ENCODE data around the gene MORF4L1. TPM values are rescaled to one million over a fixed set of nuclear protein-coding genes. Genes with fewer than 3 reads are reported as not detected.

Gene MORF4L1
- total and polyA plus RNA-seq, 10 of the 15 experiments (the other 5 are each of a cell fraction or from before 2014, with no cell fraction given) = 113 to 636 (median 229) TPM

GRCh38 chr15:78944669-78945407 is 72.1 kb downstream of the MORF4L1 start, which contains the start of gene CTSH (continued):
- peak; percentile 61 for TF ChIP-seq NBN (IDR thresholded peaks at IDR 0.05)
- TF ChIP-seq, protein P1, sequence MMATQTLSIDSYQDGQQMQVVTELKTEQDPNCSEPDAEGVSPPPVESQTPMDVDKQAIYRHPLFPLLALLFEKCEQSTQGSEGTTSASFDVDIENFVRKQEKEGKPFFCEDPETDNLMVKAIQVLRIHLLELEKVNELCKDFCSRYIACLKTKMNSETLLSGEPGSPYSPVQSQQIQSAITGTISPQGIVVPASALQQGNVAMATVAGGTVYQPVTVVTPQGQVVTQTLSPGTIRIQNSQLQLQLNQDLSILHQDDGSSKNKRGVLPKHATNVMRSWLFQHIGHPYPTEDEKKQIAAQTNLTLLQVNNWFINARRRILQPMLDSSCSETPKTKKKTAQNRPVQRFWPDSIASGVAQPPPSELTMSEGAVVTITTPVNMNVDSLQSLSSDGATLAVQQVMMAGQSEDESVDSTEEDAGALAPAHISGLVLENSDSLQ (IDR thresholded peaks at IDR 0.05) = no peak
- TF ChIP-seq POLR2A (IDR thresholded peaks at IDR 0.05; ENCODE audit: low read depth, low read length) = peak; percentile 91
- peak; percentile 70; the same call in 1 of the 2 replicates for TF ChIP-seq SMAD5 (IDR thresholded peaks at IDR 0.05; ENCODE audit: low read depth)
- TF ChIP-seq NFXL1 (IDR thresholded peaks at IDR 0.05; ENCODE audit: borderline replicate concordance) = no peak
- no peak for TF ChIP-seq YBX1 (IDR thresholded peaks at IDR 0.05)
- TF ChIP-seq BHLHE40 (IDR thresholded peaks at IDR 0.05; ENCODE audit: borderline replicate concordance in 1 of 2, low read depth in 2 of 2, low read length in 1 of 2) = peak; percentile 82 to 97; a peak in 3 of 4 replicates
- no peak for TF ChIP-seq MYB (IDR thresholded peaks at IDR 0.05; ENCODE audit: borderline replicate concordance, low read depth, low read length)
- no peak for TF ChIP-seq ZNF217 (IDR thresholded peaks at IDR 0.05)
- TF ChIP-seq, protein P2, sequence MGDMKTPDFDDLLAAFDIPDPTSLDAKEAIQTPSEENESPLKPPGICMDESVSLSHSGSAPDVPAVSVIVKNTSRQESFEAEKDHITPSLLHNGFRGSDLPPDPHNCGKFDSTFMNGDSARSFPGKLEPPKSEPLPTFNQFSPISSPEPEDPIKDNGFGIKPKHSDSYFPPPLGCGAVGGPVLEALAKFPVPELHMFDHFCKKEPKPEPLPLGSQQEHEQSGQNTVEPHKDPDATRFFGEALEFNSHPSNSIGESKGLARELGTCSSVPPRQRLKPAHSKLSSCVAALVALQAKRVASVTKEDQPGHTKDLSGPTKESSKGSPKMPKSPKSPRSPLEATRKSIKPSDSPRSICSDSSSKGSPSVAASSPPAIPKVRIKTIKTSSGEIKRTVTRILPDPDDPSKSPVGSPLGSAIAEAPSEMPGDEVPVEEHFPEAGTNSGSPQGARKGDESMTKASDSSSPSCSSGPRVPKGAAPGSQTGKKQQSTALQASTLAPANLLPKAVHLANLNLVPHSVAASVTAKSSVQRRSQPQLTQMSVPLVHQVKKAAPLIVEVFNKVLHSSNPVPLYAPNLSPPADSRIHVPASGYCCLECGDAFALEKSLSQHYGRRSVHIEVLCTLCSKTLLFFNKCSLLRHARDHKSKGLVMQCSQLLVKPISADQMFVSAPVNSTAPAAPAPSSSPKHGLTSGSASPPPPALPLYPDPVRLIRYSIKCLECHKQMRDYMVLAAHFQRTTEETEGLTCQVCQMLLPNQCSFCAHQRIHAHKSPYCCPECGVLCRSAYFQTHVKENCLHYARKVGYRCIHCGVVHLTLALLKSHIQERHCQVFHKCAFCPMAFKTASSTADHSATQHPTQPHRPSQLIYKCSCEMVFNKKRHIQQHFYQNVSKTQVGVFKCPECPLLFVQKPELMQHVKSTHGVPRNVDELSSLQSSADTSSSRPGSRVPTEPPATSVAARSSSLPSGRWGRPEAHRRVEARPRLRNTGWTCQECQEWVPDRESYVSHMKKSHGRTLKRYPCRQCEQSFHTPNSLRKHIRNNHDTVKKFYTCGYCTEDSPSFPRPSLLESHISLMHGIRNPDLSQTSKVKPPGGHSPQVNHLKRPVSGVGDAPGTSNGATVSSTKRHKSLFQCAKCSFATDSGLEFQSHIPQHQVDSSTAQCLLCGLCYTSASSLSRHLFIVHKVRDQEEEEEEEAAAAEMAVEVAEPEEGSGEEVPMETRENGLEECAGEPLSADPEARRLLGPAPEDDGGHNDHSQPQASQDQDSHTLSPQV (IDR thresholded peaks at IDR 0.05) = no peak
- TF ChIP-seq HCFC1 (IDR thresholded peaks at IDR 0.05; ENCODE audit: low read length) = no peak
- TF ChIP-seq POLR2AphosphoS2 (IDR thresholded peaks at IDR 0.05; ENCODE audit: low read depth, low read length) = 0 out of 2 replicates have a peak, but pooled peaks have one; percentile 49
- no peak for TF ChIP-seq SPI1 (IDR thresholded peaks at IDR 0.05; ENCODE audit: borderline replicate concordance, insufficient read depth, low read depth, low read length)
- peak; percentile 58; the same call in 1 of the 2 replicates for TF ChIP-seq NR2F1 (conservative IDR thresholded peaks at IDR 0.05)
- no peak for TF ChIP-seq SREBF2 (IDR thresholded peaks at IDR 0.05; ENCODE audit: low read length)
- TF ChIP-seq ZNF207 (IDR thresholded peaks at IDR 0.05; ENCODE audit: borderline replicate concordance) = no peak
- TF ChIP-seq, protein P3, sequence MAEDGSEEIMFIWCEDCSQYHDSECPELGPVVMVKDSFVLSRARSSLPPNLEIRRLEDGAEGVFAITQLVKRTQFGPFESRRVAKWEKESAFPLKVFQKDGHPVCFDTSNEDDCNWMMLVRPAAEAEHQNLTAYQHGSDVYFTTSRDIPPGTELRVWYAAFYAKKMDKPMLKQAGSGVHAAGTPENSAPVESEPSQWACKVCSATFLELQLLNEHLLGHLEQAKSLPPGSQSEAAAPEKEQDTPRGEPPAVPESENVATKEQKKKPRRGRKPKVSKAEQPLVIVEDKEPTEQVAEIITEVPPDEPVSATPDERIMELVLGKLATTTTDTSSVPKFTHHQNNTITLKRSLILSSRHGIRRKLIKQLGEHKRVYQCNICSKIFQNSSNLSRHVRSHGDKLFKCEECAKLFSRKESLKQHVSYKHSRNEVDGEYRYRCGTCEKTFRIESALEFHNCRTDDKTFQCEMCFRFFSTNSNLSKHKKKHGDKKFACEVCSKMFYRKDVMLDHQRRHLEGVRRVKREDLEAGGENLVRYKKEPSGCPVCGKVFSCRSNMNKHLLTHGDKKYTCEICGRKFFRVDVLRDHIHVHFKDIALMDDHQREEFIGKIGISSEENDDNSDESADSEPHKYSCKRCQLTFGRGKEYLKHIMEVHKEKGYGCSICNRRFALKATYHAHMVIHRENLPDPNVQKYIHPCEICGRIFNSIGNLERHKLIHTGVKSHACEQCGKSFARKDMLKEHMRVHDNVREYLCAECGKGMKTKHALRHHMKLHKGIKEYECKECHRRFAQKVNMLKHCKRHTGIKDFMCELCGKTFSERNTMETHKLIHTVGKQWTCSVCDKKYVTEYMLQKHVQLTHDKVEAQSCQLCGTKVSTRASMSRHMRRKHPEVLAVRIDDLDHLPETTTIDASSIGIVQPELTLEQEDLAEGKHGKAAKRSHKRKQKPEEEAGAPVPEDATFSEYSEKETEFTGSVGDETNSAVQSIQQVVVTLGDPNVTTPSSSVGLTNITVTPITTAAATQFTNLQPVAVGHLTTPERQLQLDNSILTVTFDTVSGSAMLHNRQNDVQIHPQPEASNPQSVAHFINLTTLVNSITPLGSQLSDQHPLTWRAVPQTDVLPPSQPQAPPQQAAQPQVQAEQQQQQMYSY (CRISPR knock-in tag; IDR thresholded peaks at IDR 0.05) = no peak

Data from GM12878 (cell line).